HG03575 (cell line): ENCODE measurements around the gene CHST11.
"Not testable (repeated sequence)": the region's sequence is repeated elsewhere in the genome, so short reads cannot be mapped to it uniquely, and the experiment has no call there.

Source experiments
- ATAC-seq: cut with Tn5 transposase; IDR thresholded peaks from one replicate; pipeline ENCODE4 v1.9.1; 2021; ENCODE audit not compliant: unreplicated experiment, insufficient number of reproducible peaks, low FRiP score; ENCODE audit errors: extremely low read depth

The CHST11 gene

DNA sequence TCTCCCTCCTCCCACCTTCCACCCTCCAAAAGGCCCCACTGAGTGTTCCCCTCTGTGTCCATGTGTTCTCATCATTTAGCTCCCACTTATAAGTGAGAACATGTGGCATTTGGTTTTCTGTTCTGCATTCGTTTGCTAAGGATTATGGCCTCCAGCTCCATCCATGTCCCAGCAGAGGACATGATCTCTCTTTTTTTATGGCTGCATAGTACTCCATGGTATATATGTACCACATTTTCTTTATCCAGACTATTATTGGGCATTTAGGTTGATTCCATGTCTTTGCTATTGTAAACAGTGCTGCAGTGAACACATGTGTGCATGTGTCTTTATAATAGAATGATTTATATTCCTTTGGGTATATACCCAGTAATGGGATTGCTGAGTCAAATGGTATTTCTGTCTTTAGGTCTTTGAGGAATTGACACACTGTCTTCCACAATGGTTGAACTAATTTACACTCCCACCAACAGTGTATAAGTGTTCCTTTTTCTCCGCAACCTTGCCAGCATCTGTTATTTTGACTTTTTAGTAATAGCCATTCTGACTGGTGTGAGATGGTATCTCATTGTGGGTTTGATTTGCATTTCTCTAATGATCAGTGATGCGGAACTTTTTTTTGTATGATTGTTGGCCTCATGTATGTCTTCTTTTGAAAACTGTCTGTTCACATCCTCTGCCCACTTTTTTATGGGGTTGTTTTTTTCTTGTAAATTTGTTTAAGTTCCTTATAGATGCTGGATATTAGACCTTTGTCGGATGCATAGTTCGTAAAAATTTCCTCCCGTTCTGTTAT, 287.2 kb downstream of the CHST11 start:
- ATAC-seq: not testable (repeated sequence)

DNA sequence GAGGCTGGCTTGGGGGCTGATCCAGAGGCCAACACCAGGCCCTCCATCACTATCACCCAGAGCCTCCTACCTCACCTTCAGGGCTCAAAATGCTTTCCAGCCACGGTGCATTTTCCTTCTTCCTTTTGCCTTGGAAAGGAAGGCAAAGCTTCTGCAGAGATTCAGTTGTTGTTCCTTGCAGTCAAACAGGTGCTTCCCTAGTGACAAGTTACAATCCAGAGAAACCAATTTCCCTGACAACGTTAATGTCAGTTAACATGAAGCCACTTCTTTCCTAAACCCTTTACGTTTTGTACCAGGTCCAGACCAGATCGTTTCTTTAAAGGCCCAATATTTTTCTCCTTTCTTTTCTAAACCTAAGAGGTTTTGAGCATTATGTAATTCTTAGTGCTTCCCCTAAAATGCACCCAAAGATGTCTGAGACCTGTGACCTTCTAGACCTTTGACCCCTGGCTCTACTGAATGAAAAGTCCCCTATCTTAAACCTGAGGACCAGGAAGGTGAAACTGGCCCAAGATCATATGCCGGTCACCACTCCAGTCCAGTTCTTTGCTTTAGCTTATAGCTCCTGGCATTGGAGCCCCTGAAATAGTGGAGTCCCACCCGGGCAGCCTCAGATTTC, 289.8 kb downstream of the CHST11 start:
- no peak for ATAC-seq

- no peak for ATAC-seq
Observed at GRCh38 chr12:104747330-104747729, 290.6 kb downstream of the CHST11 start.

DNA sequence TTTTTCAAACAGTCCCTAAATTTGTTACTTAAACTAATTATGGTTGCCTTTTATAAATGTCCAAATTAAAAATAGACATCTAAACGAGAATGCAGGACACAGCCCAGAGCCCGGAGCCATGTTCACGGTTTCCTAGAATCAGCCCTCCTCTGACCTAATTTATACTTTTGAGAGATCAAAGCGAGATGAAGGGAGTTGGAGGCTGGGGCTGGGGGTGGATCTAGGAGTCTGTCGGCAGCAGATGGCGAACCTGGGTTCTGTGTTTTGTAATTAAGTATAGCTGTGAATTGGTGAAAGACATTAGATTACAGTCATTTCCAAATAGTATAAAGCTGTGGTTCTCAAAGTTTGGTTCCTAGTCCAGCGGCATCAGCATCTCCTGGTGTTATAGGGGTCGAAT, 291.2 kb downstream of the CHST11 start:
- no peak for ATAC-seq

GRCh38 chr12:104748356-104748755, 291.6 kb downstream of the CHST11 start:
- ATAC-seq: no peak

DNA sequence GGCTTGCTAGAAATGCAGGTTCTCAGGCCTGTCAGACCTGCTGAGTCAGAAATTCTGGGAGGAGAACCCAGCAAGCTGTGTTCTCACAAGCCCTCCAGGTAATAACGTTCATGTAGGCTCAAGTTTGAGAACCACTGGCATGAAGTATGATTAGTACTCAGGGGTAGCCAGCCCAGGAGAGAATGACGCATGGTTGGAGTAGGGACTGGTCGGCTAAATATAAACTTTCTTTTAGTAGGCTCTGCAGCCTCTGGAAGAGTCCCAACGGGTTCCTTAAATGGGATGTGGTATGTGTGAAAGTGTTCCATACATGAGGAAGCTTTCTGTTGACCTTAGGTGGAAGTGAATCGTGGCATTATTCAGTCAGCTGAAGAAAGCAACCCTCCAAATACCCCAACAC, 292.0 kb downstream of the CHST11 start:
- ATAC-seq: no peak

- ATAC-seq: no peak
Observed at GRCh38 chr12:104749545-104749944, 292.8 kb downstream of the CHST11 start.

- no peak for ATAC-seq
Observed at GRCh38 chr12:104750061-104750460, 293.3 kb downstream of the CHST11 start.

DNA sequence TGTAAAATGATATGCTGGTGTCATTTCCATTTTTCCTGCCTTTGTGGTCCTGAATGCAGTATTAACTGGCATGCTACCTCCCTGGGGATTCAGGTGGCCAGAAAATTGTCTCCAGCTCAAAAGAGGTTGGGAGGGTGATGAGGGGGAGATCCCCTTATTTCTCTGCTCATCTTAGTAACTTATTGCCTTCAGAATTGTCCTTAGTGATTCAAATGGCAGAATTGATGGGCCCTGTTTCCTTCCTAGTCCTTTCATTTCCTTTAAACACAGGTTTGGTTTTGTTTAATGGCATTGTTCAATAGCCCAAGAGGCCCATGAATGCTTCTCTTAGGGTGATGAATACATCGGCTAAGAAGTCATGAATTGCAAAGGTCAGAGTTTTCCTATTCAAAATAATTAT, 294.4 kb downstream of the CHST11 start:
- ATAC-seq: no peak

DNA sequence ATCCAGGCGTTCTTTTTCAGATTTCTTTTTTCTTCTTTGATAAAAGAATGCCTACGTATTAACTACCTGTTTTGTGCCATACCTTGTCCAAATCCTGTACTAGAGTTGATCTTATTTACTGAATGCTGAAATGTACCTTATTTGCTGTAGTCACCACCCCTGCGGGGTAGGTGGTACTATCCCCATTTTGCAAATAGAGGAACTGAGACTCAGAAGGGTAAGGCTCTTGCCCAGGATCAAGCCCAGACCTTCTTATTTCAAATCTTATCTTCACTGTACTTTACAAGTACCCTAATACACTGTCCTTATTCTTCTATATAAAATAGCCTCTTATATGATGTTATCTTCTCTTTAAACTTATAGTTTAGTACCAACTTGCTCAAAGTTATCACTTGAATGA, 294.8 kb downstream of the CHST11 start:
- no peak for ATAC-seq

DNA sequence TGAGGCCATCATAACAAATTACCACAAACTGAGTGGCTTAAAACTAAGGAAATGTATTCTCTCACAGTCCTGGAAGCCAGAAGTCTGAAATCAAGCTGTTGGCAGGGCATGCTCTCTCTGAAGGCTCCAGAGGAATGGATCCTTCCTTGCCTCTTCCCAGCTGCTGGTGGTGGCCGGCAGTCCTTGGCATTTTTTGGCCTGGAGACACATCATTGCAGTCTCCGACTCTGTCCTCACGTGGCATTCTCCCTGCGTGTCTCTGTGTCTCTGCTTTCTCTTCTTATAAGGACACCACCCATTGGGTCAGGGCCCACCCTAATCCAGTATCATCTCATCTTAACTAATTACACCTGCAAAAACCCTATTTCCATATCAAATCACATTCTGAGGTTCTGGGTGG, 295.3 kb downstream of the CHST11 start:
- ATAC-seq: no peak

- no peak for ATAC-seq
Observed at GRCh38 chr12:104752881-104753280, 296.1 kb downstream of the CHST11 start.

DNA sequence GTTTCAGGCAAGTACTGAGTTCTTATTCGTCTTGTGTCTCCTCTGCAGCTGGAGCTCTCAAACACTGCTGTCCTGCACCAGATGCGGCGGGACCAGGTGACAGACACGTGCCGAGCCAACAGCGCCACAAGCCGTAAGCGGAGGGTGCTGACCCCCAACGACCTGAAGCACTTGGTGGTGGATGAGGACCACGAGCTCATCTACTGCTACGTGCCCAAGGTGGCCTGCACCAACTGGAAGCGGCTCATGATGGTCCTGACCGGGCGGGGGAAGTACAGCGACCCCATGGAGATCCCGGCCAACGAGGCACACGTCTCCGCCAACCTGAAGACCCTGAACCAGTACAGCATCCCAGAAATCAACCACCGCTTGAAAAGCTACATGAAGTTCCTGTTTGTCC, 300.2 kb downstream of the CHST11 start:
- ATAC-seq: no peak

DNA sequence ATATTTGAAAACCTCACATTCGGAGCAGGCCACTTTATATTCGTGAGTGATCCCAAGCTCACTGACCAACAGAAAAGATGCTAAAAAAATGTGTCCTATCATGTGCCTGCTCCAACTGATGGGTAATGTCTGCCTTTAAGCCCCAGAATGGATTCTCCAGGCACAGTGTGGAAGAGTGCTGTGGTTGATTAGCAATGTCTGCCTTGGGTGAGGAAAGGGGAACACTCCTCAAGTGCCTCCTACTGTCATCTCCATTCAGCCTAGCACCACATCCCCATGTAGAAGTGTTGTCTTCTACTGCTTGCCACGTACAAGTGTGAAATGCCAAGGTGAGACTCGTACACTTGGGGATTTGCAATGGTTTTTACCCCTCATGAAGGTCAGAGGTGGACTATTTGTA, 302.0 kb downstream of the CHST11 start:
- no peak for ATAC-seq

DNA sequence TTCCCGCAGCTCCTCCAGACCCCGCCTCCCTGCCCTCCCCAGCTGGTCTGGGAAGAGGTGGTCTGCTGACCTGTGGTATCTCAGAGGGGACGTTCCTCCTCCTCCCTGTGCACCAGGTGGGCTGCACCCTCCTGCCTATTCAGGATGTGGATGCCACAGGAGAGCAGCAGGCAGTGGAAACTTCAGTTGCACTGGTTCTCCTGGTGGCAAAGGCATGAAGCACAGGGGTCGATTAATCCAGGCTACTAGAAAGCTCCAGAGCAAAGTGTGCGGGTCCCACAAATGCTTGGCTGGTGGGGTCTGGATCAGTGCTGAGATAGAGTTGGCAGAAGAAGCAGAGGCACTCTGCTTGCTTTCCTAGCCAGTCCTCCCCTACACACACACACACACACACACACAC, 304.3 kb downstream of the CHST11 start:
- no peak for ATAC-seq

GRCh38 chr12:104761611-104762010, 304.9 kb downstream of the CHST11 start:
- no peak for ATAC-seq

DNA sequence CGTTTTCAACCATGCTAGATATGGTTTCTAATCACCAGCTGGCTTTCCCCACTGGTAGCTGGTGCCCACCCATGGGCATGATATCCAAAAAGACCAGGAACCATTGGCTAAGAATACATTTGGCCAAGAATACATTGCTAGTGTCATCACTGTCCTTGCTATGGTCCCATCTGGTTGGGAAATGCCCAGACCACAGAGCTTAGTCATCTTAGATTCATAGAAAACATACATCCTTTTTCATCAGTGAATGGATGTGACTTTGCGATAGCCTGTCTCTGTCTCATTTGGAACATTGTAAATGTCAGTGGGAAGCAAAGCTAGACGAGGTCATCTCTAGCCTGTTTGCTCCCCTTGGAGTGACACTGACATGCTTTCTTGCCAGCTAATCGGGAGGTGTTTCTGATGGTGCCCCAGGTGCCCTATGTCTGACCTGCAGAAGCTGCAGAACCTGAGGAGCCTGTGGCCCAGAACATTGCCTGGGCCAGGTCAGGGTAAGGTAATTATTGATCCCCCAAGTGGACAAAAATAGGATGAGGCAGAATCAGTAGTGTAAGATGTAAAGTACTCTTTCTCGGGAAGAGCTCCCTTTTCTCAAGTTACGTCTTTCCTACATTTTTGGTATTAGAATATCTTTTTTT, 306.5 kb downstream of the CHST11 start:
- ATAC-seq: no peak

DNA sequence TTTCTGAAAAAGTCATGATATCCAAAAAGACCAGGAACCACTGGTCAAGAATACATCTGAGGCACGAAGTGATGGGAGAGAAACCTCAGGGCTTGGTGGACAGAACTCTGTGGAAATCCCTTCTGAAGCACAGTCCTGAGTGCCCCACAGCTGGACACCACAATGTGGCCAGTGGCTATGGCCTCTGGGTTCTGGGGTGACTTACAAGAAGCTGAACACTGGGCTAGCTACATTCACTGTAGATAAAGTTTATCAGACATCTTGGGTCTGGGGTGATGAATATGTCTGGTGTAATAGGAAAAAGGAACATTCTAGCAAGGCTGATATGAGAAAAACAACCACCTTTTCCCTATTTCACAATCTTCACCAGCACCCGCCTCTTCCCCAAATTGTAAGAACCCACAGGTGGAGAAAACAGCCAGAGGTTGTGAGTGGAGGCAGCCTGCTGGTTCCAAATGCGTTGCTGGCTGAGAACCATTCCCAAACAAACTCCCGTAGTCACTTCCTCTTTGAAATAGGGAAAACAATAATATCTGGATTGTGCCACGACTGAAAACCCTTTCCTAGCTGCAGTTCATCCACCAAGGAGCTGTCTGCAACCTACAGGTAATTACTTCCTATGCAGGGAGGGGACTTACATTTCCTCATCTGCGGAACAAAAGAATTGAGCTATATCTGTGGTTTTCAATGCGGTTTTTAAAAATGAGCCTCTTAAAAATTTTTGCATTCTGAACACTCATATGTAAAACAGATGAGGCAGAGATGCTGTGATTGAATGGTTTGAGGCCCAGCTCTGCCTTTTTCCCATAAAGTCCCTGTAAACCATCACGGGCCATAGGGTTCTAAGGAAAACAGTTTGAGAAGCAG, 307.7 kb downstream of the CHST11 start:
- no peak for ATAC-seq

DNA sequence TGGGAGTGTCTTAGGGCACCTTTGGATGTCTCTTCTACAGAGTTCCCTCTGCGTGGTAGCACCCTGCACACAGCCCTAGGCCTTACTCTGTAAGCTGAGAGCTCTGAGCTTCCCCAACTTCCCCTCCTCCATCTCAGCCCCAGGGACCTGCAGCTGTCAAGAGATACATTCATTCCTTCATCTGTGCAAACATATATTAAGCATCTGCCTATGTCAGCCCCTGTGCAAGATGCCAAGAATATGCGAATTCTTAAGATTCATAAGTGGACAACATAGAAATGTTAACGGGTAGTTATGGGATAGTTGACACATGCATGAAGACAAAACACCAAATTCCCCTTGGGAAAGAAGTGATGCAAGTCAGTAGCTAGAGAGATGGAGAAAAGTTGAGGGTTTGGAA, 310.5 kb downstream of the CHST11 start:
- ATAC-seq: no peak
